IMR-90 (cell line): ENCODE measurements around the gene CCSER1. TPM values are rescaled to one million over a fixed set of nuclear protein-coding genes. Genes with fewer than 3 reads are reported as not detected.

Experiments used
- ATAC-seq: fragments of 200-7000 bp; cut with Tn5 transposase; 2 replicates; pipeline ENCODE4 v1.9.1; 2020; ENCODE audit warnings: low read depth, mild to moderate bottlenecking, moderate library complexity
- BruUV-seq: library from RNA; stranded (reverse); fragments of 400-500 nt; replicated peaks from 2 replicates; lab custom pipeline; 2021; lab: Mats Ljungman, UMichigan
- CTCF ChIA-PET: fragments of 300-600 bp; formaldehyde crosslinking; extraction: SDS; loops from one replicate; lab custom pipeline; 2021; ENCODE audit warnings: antibody characterized with exemption; lab: Yijun Ruan, JAX
- POLR2A ChIA-PET: fragments of 300-600 bp; sonication (Branson Sonifier 250); formaldehyde crosslinking; loops from one replicate; lab custom pipeline; 2022; ENCODE audit warnings: antibody characterized with exemption; ENCODE audit not compliant: unreplicated experiment; lab: Charles Lee
- DNase-seq: peaks from one replicate; pipeline ENCODE4 v3.0.0; 2013
- H2AFZ ChIP-seq: replicated peaks from 2 replicates; pipeline ENCODE3; 2013; ENCODE audit warnings: low read length, mild to moderate bottlenecking; ENCODE audit not compliant: poor library complexity
- H2AK5ac ChIP-seq: 2 replicates; pipeline ENCODE4 v1.6.1; 2013; ENCODE audit warnings: low read depth, low read length, inconsistent platforms
- H2AK9ac ChIP-seq: replicated peaks from 2 replicates; pipeline ENCODE3; 2013; ENCODE audit warnings: mild to moderate bottlenecking, low read depth, low read length, moderate library complexity; ENCODE audit not compliant: poor library complexity
- H2BK120ac ChIP-seq: 2 replicates; pipeline ENCODE4 v1.6.1; 2013; ENCODE audit warnings: low read depth, low read length, inconsistent platforms
- H2BK15ac ChIP-seq: 3 replicates; pipeline ENCODE4 v1.6.1; 2013; ENCODE audit warnings: low read depth, low read length, inconsistent platforms
- H2BK20ac ChIP-seq: 2 replicates; pipeline ENCODE4 v1.6.1; 2013; ENCODE audit warnings: low read depth, mild to moderate bottlenecking, inconsistent platforms, low read length, moderate library complexity
- H2BK5ac ChIP-seq: 2 replicates; pipeline ENCODE4 v1.6.1; 2013; ENCODE audit warnings: mild to moderate bottlenecking, low read depth, low read length, inconsistent platforms; ENCODE audit not compliant: poor library complexity, severe bottlenecking
- H3K14ac ChIP-seq: replicated peaks from 2 replicates; pipeline ENCODE4 v1.6.1; 2013; ENCODE audit warnings: low read depth, low read length, inconsistent platforms
- H3K18ac ChIP-seq: 2 replicates; pipeline ENCODE4 v1.6.1; 2013; ENCODE audit warnings: low read depth, low read length, control low read depth
- H3K23ac ChIP-seq: 2 replicates; pipeline ENCODE4 v1.6.1; 2013; ENCODE audit warnings: low read depth, low read length, inconsistent platforms
- H3K27ac ChIP-seq: 2 replicates; pipeline ENCODE4 v1.5.1; 2013; ENCODE audit warnings: mild to moderate bottlenecking, control low read depth, low read length; ENCODE audit not compliant: insufficient read depth
- H3K27me3 ChIP-seq: 2 replicates; pipeline ENCODE4 v1.6.1; 2013; ENCODE audit warnings: low read length; ENCODE audit not compliant: control insufficient read depth, insufficient read depth
- H3K36me3 ChIP-seq: 2 replicates; pipeline ENCODE4 v1.6.1; 2013; ENCODE audit warnings: low read length, mixed read lengths; ENCODE audit not compliant: control insufficient read depth, insufficient read depth
- H3K4ac ChIP-seq: 2 replicates; pipeline ENCODE4 v1.6.1; 2013; ENCODE audit warnings: low read depth, low read length, inconsistent platforms
- H3K4me1 ChIP-seq: 2 replicates; pipeline ENCODE4 v1.6.1; 2013; ENCODE audit warnings: low read length, mixed read lengths; ENCODE audit not compliant: control insufficient read depth, insufficient read depth
- H3K4me2 ChIP-seq: 2 replicates; pipeline ENCODE4 v1.6.1; 2013; ENCODE audit warnings: low read depth, mild to moderate bottlenecking, control low read depth, low read length, moderate library complexity
- H3K4me3 ChIP-seq: 2 replicates; pipeline ENCODE4 v1.5.1; 2013; ENCODE audit warnings: low read depth, mild to moderate bottlenecking, control low read depth, low read length, moderate library complexity; ENCODE audit not compliant: insufficient read depth
- H3K56ac ChIP-seq: 2 replicates; pipeline ENCODE4 v1.6.1; 2013; ENCODE audit warnings: low read length, inconsistent platforms; ENCODE audit not compliant: insufficient read depth; ENCODE audit errors: extremely low read depth
- H3K79me1 ChIP-seq, 2 experiments: 2 replicates each; pipeline ENCODE4 v1.6.1; 2013; ENCODE audit warnings: low read length in 2 of 2, inconsistent platforms in 1 of 2, low read depth in 1 of 2
- H3K9ac ChIP-seq: 2 replicates; pipeline ENCODE4 v1.6.1; 2013; ENCODE audit warnings: low read depth, low read length, control low read depth
- H3K9me1 ChIP-seq: 2 replicates; pipeline ENCODE4 v1.6.1; 2013; ENCODE audit warnings: low read length, inconsistent platforms; ENCODE audit not compliant: insufficient read depth
- H3K9me3 ChIP-seq: 2 replicates; pipeline ENCODE4 v1.6.1; 2013; ENCODE audit warnings: low read length; ENCODE audit not compliant: control insufficient read depth, insufficient read depth
- H4K20me1 ChIP-seq: 2 replicates; pipeline ENCODE4 v1.6.1; 2013; ENCODE audit warnings: low read length, inconsistent platforms; ENCODE audit not compliant: insufficient read depth
- H4K5ac ChIP-seq: 2 replicates; pipeline ENCODE4 v1.6.1; 2013; ENCODE audit warnings: mild to moderate bottlenecking, low read depth, low read length, control low read depth
- H4K8ac ChIP-seq, 2 experiments: 2 replicates each; pipeline ENCODE4 v1.6.1; 2013; ENCODE audit warnings: low read depth in 2 of 2, low read length in 2 of 2, control low read depth in 1 of 2, inconsistent platforms in 1 of 2
- H4K91ac ChIP-seq: 2 replicates; pipeline ENCODE4 v1.6.1; 2013; ENCODE audit warnings: low read depth, low read length, inconsistent platforms; ENCODE audit not compliant: insufficient read depth
- CTCF ChIP-seq: conservative IDR thresholded peaks from 2 replicates; pipeline ENCODE4 v1.5.1; 2012; ENCODE audit warnings: mild to moderate bottlenecking, low read depth, low read length, improper control_type of control experiment
- ELK1 ChIP-seq: fragments of 150-350 bp; IDR thresholded peaks from 2 replicates; pipeline ENCODE4 v1.6.1; 2016; ENCODE audit warnings: low read depth, mild to moderate bottlenecking, low read length, moderate library complexity, borderline replicate concordance
- RCOR1 ChIP-seq: IDR thresholded peaks from 2 replicates; pipeline ENCODE4 v1.6.1; 2012; ENCODE audit warnings: mild to moderate bottlenecking, low read length, improper control_type of control experiment; ENCODE audit not compliant: insufficient replicate concordance
- WGBS, 2 experiments: methylation state at CpG; one replicate each; pipeline versions ENCODE4 v1.1.5 to v1.1.7; 2013; ENCODE audit warnings: missing lambda C conversion rate in 2 of 2; ENCODE audit not compliant: insufficient read length in 1 of 2; ENCODE audit errors: extremely low coverage in 2 of 2; 5-methylcytosine and 5-hydroxymethylcytosine counted together
- dilution Hi-C: fragments of 300-500 bp; cut with HindIII; formaldehyde crosslinking; loops from one replicate; pipeline ENCODE4 v1.14.3; 2018; ENCODE audit warnings: low sequenced_read_pairs; ENCODE audit not compliant: unreplicated experiment
- in situ Hi-C: fragments of 300-500 bp; cut with MboI; formaldehyde crosslinking; loops from 3 replicates; pipeline ENCODE4 v1.14.3; 2019; ENCODE audit warnings: low sequenced_read_pairs, inconsistent platforms, mixed read lengths
- intact Hi-C: fragments of 100-400 bp; cut with micrococcal nuclease; formaldehyde crosslinking; loops from 2 replicates; pipeline ENCODE4 v1.10.0; 2022
- polyA plus RNA-seq, 3 experiments: library from polyadenylated mRNA; depleted of rRNA; stranded (reverse); fragments of >200 nt; gene quantifications; 2 replicates each; pipeline ENCODE4 v1.2.3, GENCODE V29; 2012; ENCODE audit warnings: low replicate concordance in 1 of 3
- total RNA-seq: library from RNA; depleted of rRNA; stranded (reverse); fragments of >200 nt; gene quantifications from 2 replicates; pipeline ENCODE4 v1.2.3, GENCODE V29; 2012

Gene CCSER1
- total and polyA plus RNA-seq, 2 of the 4 experiments (the other 2 are of a cell fraction): not detected

- Histone ChIP-seq H2AK9ac (no peak overlapping the region), H2BK15ac (no peak overlapping the region), H3K9me1 (no peaks in the 10 kb centered on the region), H4K5ac (no peak overlapping the region), H3K4ac (no peak overlapping the region), H3K18ac (no peak overlapping the region), H3K14ac (no peak overlapping the region), H4K8ac (no peak overlapping the region), H4K91ac (no peak overlapping the region), H2AFZ (no peak overlapping the region), H3K36me3 (no peaks in the 10 kb centered on the region), H3K9me3 (no peaks in the 10 kb centered on the region), H3K27me3 (no peaks in the 10 kb centered on the region), H2BK120ac (no peak overlapping the region), H2BK5ac (no peak overlapping the region), H3K23ac (no peak overlapping the region), H3K9ac (no peak overlapping the region), H3K4me3 (no peak overlapping the region), H2BK20ac (no peak overlapping the region), H3K4me1 (no peaks in the 10 kb centered on the region), H2AK5ac (no peak overlapping the region), H3K79me1 (no peaks in the 10 kb centered on the region), H3K4me2 (no peak overlapping the region), H4K20me1 (no peaks in the 10 kb centered on the region), H3K56ac (no peak overlapping the region), H3K27ac (no peak overlapping the region)
- BruUV-seq: no TSS peak
- intact Hi-C loops (no loop called here), in situ Hi-C loops (no loop called here), dilution Hi-C loops (no loop called here)
- ChIA-PET CTCF (no interaction called here), POLR2A (no interaction called here)
- ATAC-seq (no peak), DNase-seq (no peak)
- WGBS, 2 experiments: no CpG with 5 or more reads among the region's 5 CpGs
- TF ChIP-seq CTCF (no peak), RCOR1 (no peak), ELK1 (no peak)
Measured at GRCh38 chr4:90425893-90426292, 298.7 kb downstream of the CCSER1 start.
